Stomach smooth muscle (tissue), 2 donors: ENCODE measurements around the gene SLC25A1.

Source experiments
- H3K27ac ChIP-seq: one replicate; pipeline ENCODE4 v1.7.0; 2013; ENCODE audit warnings: mild to moderate bottlenecking, low read length, inconsistent platforms
- H3K27me3 ChIP-seq, 2 donors: one replicate each; pipeline ENCODE4 v1.7.0; 2013; ENCODE audit warnings: low read length in 2 of 2; ENCODE audit not compliant: insufficient read depth in 2 of 2, control insufficient read depth in 1 of 2
- H3K36me3 ChIP-seq, 2 donors: one replicate each; pipeline ENCODE4 v1.7.0; 2013; ENCODE audit warnings: low read length in 2 of 2; ENCODE audit not compliant: control insufficient read depth in 2 of 2, insufficient read depth in 2 of 2
- H3K4me1 ChIP-seq: one replicate; pipeline ENCODE4 v1.7.0; 2013; ENCODE audit warnings: low read length; ENCODE audit not compliant: control insufficient read depth, insufficient read depth
- H3K4me3 ChIP-seq, 2 donors: one replicate each; pipeline ENCODE4 v1.7.0; 2013; ENCODE audit warnings: low read length in 2 of 2
- H3K9ac ChIP-seq, 2 donors: one replicate each; pipeline ENCODE4 v1.7.0; 2013; ENCODE audit warnings: low read length in 2 of 2, mild to moderate bottlenecking in 1 of 2
- H3K9me3 ChIP-seq, 2 donors: one replicate each; pipeline ENCODE4 v1.7.0; 2013; ENCODE audit warnings: low read length in 2 of 2; ENCODE audit not compliant: control insufficient read depth in 2 of 2
- donor health status: healthy.
- donor health status: Pancreatic carcinoma.

The SLC25A1 gene

GRCh38 chr22:19134176-19134831, 44.2 kb downstream of the SLC25A1 start:
- H3K36me3 ChIP-seq: peaks cover 49 to 59% of the 10 kb centered on the region in 2 donors
- no peaks in the 10 kb centered on the region for H3K9me3 ChIP-seq
- no peak overlapping the region for H3K27ac ChIP-seq
- H3K27me3 ChIP-seq: no peaks in the 10 kb centered on the region
- no peak overlapping the region for H3K4me3 ChIP-seq
- no peaks in the 10 kb centered on the region for H3K4me1 ChIP-seq
- no peak overlapping the region for H3K9ac ChIP-seq

GRCh38 chr22:19133561-19133960, 45.0 kb downstream of the SLC25A1 start:
- Histone ChIP-seq H3K4me1 (no peaks in the 10 kb centered on the region), H3K27ac (no peak overlapping the region), H3K9me3 (no peaks in the 10 kb centered on the region), H3K27me3 (no peaks in the 10 kb centered on the region), H3K4me3 (no peak overlapping the region), H3K9ac (no peak overlapping the region), H3K36me3 (peaks cover 41 to 52% of the 10 kb centered on the region in 2 donors)

GRCh38 chr22:19132693-19133400, 45.7 kb downstream of the SLC25A1 start:
- Histone ChIP-seq H3K27ac (no peak overlapping the region), H3K36me3 (peaks cover 34 to 46% of the 10 kb centered on the region in 2 donors), H3K27me3 (no peaks in the 10 kb centered on the region), H3K4me3 (no peak overlapping the region), H3K4me1 (no peaks in the 10 kb centered on the region), H3K9me3 (no peaks in the 10 kb centered on the region), H3K9ac (no peak overlapping the region)

GRCh38 chr22:19132153-19132552, 46.4 kb downstream of the SLC25A1 start:
- H3K36me3 ChIP-seq: peaks cover 32 to 39% of the 10 kb centered on the region in 2 donors
- no peaks in the 10 kb centered on the region for H3K4me1 ChIP-seq
- H3K4me3 ChIP-seq: no peak overlapping the region
- H3K9ac ChIP-seq: no peak overlapping the region
- no peaks in the 10 kb centered on the region for H3K9me3 ChIP-seq
- H3K27ac ChIP-seq: no peak overlapping the region
- H3K27me3 ChIP-seq: no peaks in the 10 kb centered on the region

GRCh38 chr22:19131685-19132015, 46.9 kb downstream of the SLC25A1 start:
- Histone ChIP-seq H3K36me3 (peaks cover 30 to 34% of the 10 kb centered on the region in 2 donors), H3K4me3 (no peak overlapping the region), H3K9ac (no peak overlapping the region), H3K9me3 (no peaks in the 10 kb centered on the region), H3K4me1 (no peaks in the 10 kb centered on the region), H3K27ac (no peak overlapping the region), H3K27me3 (no peaks in the 10 kb centered on the region)

- Histone ChIP-seq H3K4me1 (no peaks in the 10 kb centered on the region), H3K27me3 (no peaks in the 10 kb centered on the region), H3K27ac (no peak within 1 kb of the TSS), H3K9me3 (no peaks in the 10 kb centered on the region), H3K4me3 (no peak within 1 kb of the TSS), H3K9ac (no peak within 1 kb of the TSS), H3K36me3 (peaks cover 26 to 30% of the 10 kb centered on the region in 2 donors)
Measured at GRCh38 chr22:19130959-19131684, 47.4 kb downstream of the SLC25A1 start, which contains the start of gene TSSK2. Gene TSSK2, plus strand, starts transcription at chr22:19131308. Its CDS starts 92 bp downstream, at chr22:19131400.

- H3K4me3 ChIP-seq: no peak overlapping the region
- H3K27me3 ChIP-seq: no peaks in the 10 kb centered on the region
- no peaks in the 10 kb centered on the region for H3K9me3 ChIP-seq
- no peaks in the 10 kb centered on the region for H3K4me1 ChIP-seq
- H3K36me3 ChIP-seq: peaks cover 23% of the 10 kb centered on the region in 2 donors
- no peak overlapping the region for H3K27ac ChIP-seq
- no peak overlapping the region for H3K9ac ChIP-seq
Measured at GRCh38 chr22:19129871-19130270, 48.7 kb downstream of the SLC25A1 start.

GRCh38 chr22:19128946-19129727, 49.4 kb downstream of the SLC25A1 start:
- H3K4me1 ChIP-seq: no peaks in the 10 kb centered on the region
- peaks cover 16 to 18% of the 10 kb centered on the region in 2 donors for H3K36me3 ChIP-seq
- H3K9me3 ChIP-seq: no peaks in the 10 kb centered on the region
- no peaks in the 10 kb centered on the region for H3K27me3 ChIP-seq
- H3K9ac ChIP-seq: no peak overlapping the region
- H3K27ac ChIP-seq: no peak overlapping the region
- no peak overlapping the region for H3K4me3 ChIP-seq

GRCh38 chr22:19128009-19128401, 50.5 kb downstream of the SLC25A1 start:
- H3K4me3 ChIP-seq: no peak overlapping the region
- H3K4me1 ChIP-seq: peaks cover 3% of the 10 kb centered on the region
- H3K27me3 ChIP-seq: no peaks in the 10 kb centered on the region
- peaks cover 7 to 8% of the 10 kb centered on the region in 2 donors for H3K36me3 ChIP-seq
- no peaks in the 10 kb centered on the region for H3K9me3 ChIP-seq
- no peak overlapping the region for H3K27ac ChIP-seq
- no peak overlapping the region for H3K9ac ChIP-seq

- no peak overlapping the region for H3K9ac ChIP-seq
- H3K4me3 ChIP-seq: no peak overlapping the region
- no peak overlapping the region for H3K27ac ChIP-seq
Measured at GRCh38 chr22:19127329-19128008, 51.1 kb downstream of the SLC25A1 start.

More at GRCh38 chr22:19127329-19128008, 51.1 kb downstream of the SLC25A1 start:
- Histone ChIP-seq H3K36me3 (peaks cover 5 to 8% of the 10 kb centered on the region in 2 donors), H3K27me3 (no peaks in the 10 kb centered on the region), H3K4me1 (peaks cover 8% of the 10 kb centered on the region), H3K9me3 (no peaks in the 10 kb centered on the region)
